CD4-positive, alpha-beta T cell (primary cell): ENCODE measurements around the gene F8. TPM values are rescaled to one million over a fixed set of nuclear protein-coding genes. Genes with fewer than 3 reads are reported as not detected.

ENCODE experiments used
- ATAC-seq: fragments of 200-7000 bp; cut with Tn5 transposase; one replicate; pipeline ENCODE4 v1.10.0; 2022; ENCODE audit warnings: mild to moderate bottlenecking; ENCODE audit not compliant: poor library complexity
- CTCF ChIA-PET: fragments of 350-600 bp; sonication (Branson Sonifier 250); formaldehyde crosslinking; loops from one replicate; lab custom pipeline; 2021; ENCODE audit warnings: antibody characterized with exemption, inconsistent platforms; lab: Charles Lee
- POLR2A ChIA-PET: fragments of 350-600 bp; sonication (Branson Sonifier 250); formaldehyde crosslinking; loops from one replicate; lab custom pipeline; 2021; ENCODE audit warnings: antibody characterized with exemption, inconsistent platforms; lab: Charles Lee
- DNase-seq, 14 experiments: peaks; one replicate each; pipeline ENCODE4 v3.0.0-alpha.2; 2013 to 2020; ENCODE audit warnings: mixed read lengths in 2 of 14
- H3K27ac ChIP-seq, 2 donors: one replicate each; pipeline versions ENCODE4 v1.5.1 to v1.7.0; 2013; ENCODE audit warnings: low read length in 2 of 2, low read depth in 1 of 2, mild to moderate bottlenecking in 1 of 2
- H3K27me3 ChIP-seq, 2 experiments: 1 replicate in 1 of 2; 2 replicates in 1 of 2; pipeline versions ENCODE4 v1.6.1 to v1.7.0; 2013; ENCODE audit warnings: low read length in 2 of 2, control low read depth in 1 of 2, mild to moderate bottlenecking in 1 of 2, moderate library complexity in 1 of 2; ENCODE audit not compliant: insufficient read depth in 2 of 2, control insufficient read depth in 1 of 2
- H3K36me3 ChIP-seq: one replicate; pipeline ENCODE4 v1.6.1; 2013; ENCODE audit warnings: low read length, control low read depth; ENCODE audit not compliant: insufficient read depth
- H3K4me1 ChIP-seq: one replicate; pipeline ENCODE4 v1.6.1; 2013; ENCODE audit warnings: low read length, control low read depth; ENCODE audit not compliant: insufficient read depth
- H3K4me3 ChIP-seq: one replicate; pipeline ENCODE4 v1.5.1; 2013; ENCODE audit warnings: mild to moderate bottlenecking, low read length, moderate library complexity
- H3K9me3 ChIP-seq, 2 experiments: 1 replicate in 1 of 2; 2 replicates in 1 of 2; pipeline versions ENCODE4 v1.6.1 to v1.7.0; 2013; ENCODE audit warnings: low read length in 2 of 2, mild to moderate bottlenecking in 2 of 2, control low read depth in 1 of 2, moderate library complexity in 1 of 2; ENCODE audit not compliant: control insufficient read depth in 1 of 2, insufficient read depth in 1 of 2
- H3K27ac Mint-ChIP-seq: one replicate; pipeline ENCODE4 v1.8.0; 2020; ENCODE audit warnings: mixed read lengths
- H3K27me3 Mint-ChIP-seq: one replicate; pipeline ENCODE4 v1.8.0; 2021; ENCODE audit warnings: mixed read lengths
- H3K36me3 Mint-ChIP-seq: one replicate; pipeline ENCODE4 v1.8.0; 2021; ENCODE audit warnings: low read depth, mixed read lengths
- H3K4me1 Mint-ChIP-seq: one replicate; pipeline ENCODE4 v1.8.0; 2021; ENCODE audit warnings: low read depth, mixed read lengths
- H3K4me3 Mint-ChIP-seq: one replicate; pipeline ENCODE4 v1.8.0; 2020; ENCODE audit warnings: mild to moderate bottlenecking, mixed read lengths
- H3K9me3 Mint-ChIP-seq: one replicate; pipeline ENCODE4 v1.8.0; 2020; ENCODE audit warnings: mixed read lengths
- intact Hi-C, 2 experiments: fragments of 100-400 bp; cut with DNase I in 1 of 2; cut with micrococcal nuclease in 1 of 2; formaldehyde crosslinking; loops; one replicate each; pipeline versions ENCODE4 v1.15.1 to v1.9.0; 2023 to 2025; cut with DNase I, micrococcal nuclease
- total RNA-seq, 174 experiments: library from RNA in 2 of 174; stranded (reverse) in 2 of 174; gene quantifications; one replicate each; pipeline ENCODE4 v1.2.3 and lab custom pipeline; 2021 to 2026
- TF ChIP-seq, protein P1 (sequence below): fragments of 200-600 bp; IDR thresholded peaks from one replicate; pipeline ENCODE4 v1.8.0; 2022; ENCODE audit warnings: antibody characterized with exemption, mild to moderate bottlenecking

Gene F8
- total RNA-seq, 2 experiments from 2014 or later: 0.66 to 0.67 TPM

DNA sequence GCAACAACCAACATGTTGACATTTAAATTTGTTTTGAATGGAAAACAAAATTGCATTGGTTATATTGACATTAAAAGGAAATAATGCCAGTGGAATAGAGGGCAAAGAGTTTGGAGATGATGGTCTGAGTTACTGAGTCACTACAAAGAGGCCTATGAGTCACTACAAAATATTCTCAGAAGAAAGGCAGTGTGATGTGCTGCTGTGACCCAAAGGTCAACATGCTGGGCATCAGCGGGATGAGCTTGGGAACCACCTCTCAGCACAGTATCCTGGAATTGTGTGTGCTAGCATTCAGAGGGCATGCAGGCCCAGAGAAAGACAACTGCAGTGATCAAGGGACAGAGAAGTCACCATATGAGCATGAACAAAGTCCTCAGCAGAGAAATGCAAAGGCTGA lies 45.6 kb upstream of the F8 start:
- no peak overlapping the region for H3K27ac Mint-ChIP-seq
- ATAC-seq: no peak

DNA sequence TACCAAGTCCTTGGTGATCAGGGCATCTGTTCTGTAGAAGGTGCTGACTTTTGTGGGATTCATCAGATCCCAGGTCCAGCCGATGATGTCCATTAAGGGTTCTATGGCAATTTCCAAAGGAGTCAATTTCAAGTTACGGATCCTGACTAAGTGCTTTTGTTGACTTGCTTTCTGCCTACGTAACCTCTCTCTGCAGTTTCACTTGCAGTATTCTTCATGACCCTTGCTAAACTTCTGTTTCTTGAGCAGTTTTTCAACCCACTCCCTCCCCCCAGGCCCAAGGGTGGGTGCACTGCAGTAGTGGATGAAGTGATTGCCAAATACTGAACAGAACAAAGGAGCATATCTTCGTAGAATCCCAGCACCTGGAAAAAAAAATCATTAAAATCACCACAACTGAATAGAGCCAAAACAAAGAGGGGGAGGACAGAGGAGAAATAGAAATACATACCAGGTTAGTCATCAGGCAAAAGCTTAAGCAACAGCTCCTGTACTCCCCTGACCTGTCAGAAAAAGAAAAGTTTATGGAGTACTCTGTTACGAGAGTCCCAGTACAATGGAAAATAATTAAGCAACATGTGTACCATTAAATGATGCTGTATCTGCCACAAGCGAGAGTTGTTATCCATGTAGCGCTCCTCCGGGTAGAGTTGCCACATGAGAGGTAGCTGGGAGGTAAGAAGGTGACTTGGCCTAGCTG lies 42.7 kb upstream of the F8 start:
- no peaks in the 10 kb centered on the region for H3K27me3 Mint-ChIP-seq
- Histone ChIP-seq H3K4me1 (peaks cover 6% of the 10 kb centered on the region), H3K4me3 (no peak overlapping the region), H3K36me3 (peaks cover 3% of the 10 kb centered on the region), H3K27me3 (no peaks in the 10 kb centered on the region), H3K9me3 (no peaks in the 10 kb centered on the region), H3K27ac (no peak overlapping the region)
- no peak overlapping the region for H3K4me3 Mint-ChIP-seq
- CTCF ChIA-PET: no interaction called here
- TF ChIP-seq, protein P1, sequence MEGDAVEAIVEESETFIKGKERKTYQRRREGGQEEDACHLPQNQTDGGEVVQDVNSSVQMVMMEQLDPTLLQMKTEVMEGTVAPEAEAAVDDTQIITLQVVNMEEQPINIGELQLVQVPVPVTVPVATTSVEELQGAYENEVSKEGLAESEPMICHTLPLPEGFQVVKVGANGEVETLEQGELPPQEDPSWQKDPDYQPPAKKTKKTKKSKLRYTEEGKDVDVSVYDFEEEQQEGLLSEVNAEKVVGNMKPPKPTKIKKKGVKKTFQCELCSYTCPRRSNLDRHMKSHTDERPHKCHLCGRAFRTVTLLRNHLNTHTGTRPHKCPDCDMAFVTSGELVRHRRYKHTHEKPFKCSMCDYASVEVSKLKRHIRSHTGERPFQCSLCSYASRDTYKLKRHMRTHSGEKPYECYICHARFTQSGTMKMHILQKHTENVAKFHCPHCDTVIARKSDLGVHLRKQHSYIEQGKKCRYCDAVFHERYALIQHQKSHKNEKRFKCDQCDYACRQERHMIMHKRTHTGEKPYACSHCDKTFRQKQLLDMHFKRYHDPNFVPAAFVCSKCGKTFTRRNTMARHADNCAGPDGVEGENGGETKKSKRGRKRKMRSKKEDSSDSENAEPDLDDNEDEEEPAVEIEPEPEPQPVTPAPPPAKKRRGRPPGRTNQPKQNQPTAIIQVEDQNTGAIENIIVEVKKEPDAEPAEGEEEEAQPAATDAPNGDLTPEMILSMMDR: no peak
- POLR2A ChIA-PET: no interaction called here
- no peaks in the 10 kb centered on the region for H3K9me3 Mint-ChIP-seq
- H3K27ac Mint-ChIP-seq: no peak overlapping the region
- H3K4me1 Mint-ChIP-seq: peaks cover 21% of the 10 kb centered on the region
- no peak for ATAC-seq
- DNase-seq: no peak
- intact Hi-C loops: no loop called here
- H3K36me3 Mint-ChIP-seq: peaks cover 5% of the 10 kb centered on the region

More for the DNA sequence above, 45.6 kb upstream of the F8 start:
- peak overlapping the region; percentile 34 for H3K4me3 Mint-ChIP-seq
- Histone ChIP-seq H3K9me3 (no peaks in the 10 kb centered on the region), H3K27me3 (no peaks in the 10 kb centered on the region), H3K4me3 (no peak overlapping the region), H3K27ac (no peak overlapping the region), H3K36me3 (peaks cover 3% of the 10 kb centered on the region), H3K4me1 (peaks cover 15% of the 10 kb centered on the region)
- intact Hi-C loops: no loop called here
- peaks cover 39% of the 10 kb centered on the region for H3K4me1 Mint-ChIP-seq
- H3K36me3 Mint-ChIP-seq: peaks cover 18% of the 10 kb centered on the region
- CTCF ChIA-PET: no interaction called here
- TF ChIP-seq, protein P1: no peak
- POLR2A ChIA-PET: no interaction called here
- H3K27me3 Mint-ChIP-seq: no peaks in the 10 kb centered on the region
- DNase-seq: no peak
- H3K9me3 Mint-ChIP-seq: no peaks in the 10 kb centered on the region

DNA sequence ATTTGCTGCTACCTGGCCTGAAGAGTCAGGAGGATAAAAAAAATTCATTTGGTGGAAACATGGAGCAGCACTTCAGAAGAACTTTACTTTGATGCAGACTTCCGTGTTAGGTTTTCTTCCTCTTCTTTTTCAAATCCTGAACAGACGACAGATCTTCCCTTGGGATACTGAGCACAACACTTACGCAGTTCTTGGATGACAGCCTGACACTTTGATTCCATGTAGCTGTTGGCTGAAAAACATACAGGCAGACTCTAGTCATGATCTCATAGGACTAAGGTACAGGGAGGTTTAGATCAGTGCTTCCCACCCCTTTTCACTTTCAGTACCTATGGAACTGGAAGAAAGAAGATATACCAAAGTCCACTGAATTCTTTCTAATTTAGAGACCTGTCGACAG lies 39.2 kb upstream of the F8 start:
- H3K4me1 Mint-ChIP-seq: peaks cover 9% of the 10 kb centered on the region
- H3K9me3 Mint-ChIP-seq: no peaks in the 10 kb centered on the region
- no peaks in the 10 kb centered on the region for H3K27me3 Mint-ChIP-seq
- Histone ChIP-seq H3K27ac (no peak overlapping the region), H3K9me3 (no peaks in the 10 kb centered on the region), H3K36me3 (peaks cover 7% of the 10 kb centered on the region), H3K4me3 (no peak overlapping the region), H3K27me3 (no peaks in the 10 kb centered on the region), H3K4me1 (peaks cover 10% of the 10 kb centered on the region)
- H3K4me3 Mint-ChIP-seq: no peak overlapping the region
- no peak overlapping the region for H3K27ac Mint-ChIP-seq
- DNase-seq (no peak), ATAC-seq (no peak)
- intact Hi-C loops: no loop called here
- ChIA-PET POLR2A (interaction anchor here (0.6 to 2.3 kb wide), 2 partner anchors 17 to 35 kb away, joined by 3 to 7 read pairs; partner anchors contain the start of gene FUNDC2), CTCF (no interaction called here)
- H3K36me3 Mint-ChIP-seq: peaks cover 10% of the 10 kb centered on the region
- TF ChIP-seq, protein P1: no peak
